Frontal cortex (tissue), 4 donors: ENCODE measurements around the gene CAPZB. TPM values are rescaled to one million over a fixed set of nuclear protein-coding genes. Genes with fewer than 3 reads are reported as not detected.

Source experiments
- DNase-seq, 2 donors: peaks; one replicate each; pipeline ENCODE4 v3.0.0; 2012; ENCODE audit warnings: low spot score in 2 of 2
- FAIRE-seq: peaks from 2 replicates; lab custom pipeline; 2012; peaks lifted over from hg19 to GRCh38; lab: Jason Lieb, UNC
- total RNA-seq: library from RNA; depleted of rRNA; stranded (reverse); fragments of >200 nt; gene quantifications from one replicate; pipeline ENCODE4 v1.2.3, GENCODE V29; 2014
- donor health status: control.
- donor health status: control.
- donor health status: control.

CAPZB gene
- total RNA-seq, 1 donor from 2014 or later, result 47.7 TPM

- FAIRE-seq (no peak), DNase-seq (no peak)
Observed at GRCh38 chr1:19397217-19397945, 88.0 kb downstream of the CAPZB start.

- FAIRE-seq, result no peak
Observed at GRCh38 chr1:19396280-19396679, 89.1 kb downstream of the CAPZB start.

GRCh38 chr1:19395678-19396192 is 89.6 kb downstream of the CAPZB start:
- FAIRE-seq (no peak), DNase-seq (no peak)

More at GRCh38 chr1:19396280-19396679, 89.1 kb downstream of the CAPZB start:
- DNase-seq, result no peak

- FAIRE-seq (no peak), DNase-seq (no peak)
Observed at GRCh38 chr1:19393046-19393445, 92.3 kb downstream of the CAPZB start.

GRCh38 chr1:19392221-19392620 is 93.1 kb downstream of the CAPZB start:
- FAIRE-seq (no peak), DNase-seq (no peak)

GRCh38 chr1:19391596-19391981 is 93.8 kb downstream of the CAPZB start:
- FAIRE-seq (no peak), DNase-seq (no peak)

- FAIRE-seq (no peak), DNase-seq (peak; percentile 53 to 74)
Observed at GRCh38 chr1:19390901-19391595, 94.3 kb downstream of the CAPZB start.

GRCh38 chr1:19390166-19390850 is 95.0 kb downstream of the CAPZB start:
- no peak for FAIRE-seq
- DNase-seq, result no peak

- DNase-seq (no peak), FAIRE-seq (no peak)
Observed at GRCh38 chr1:19388980-19389379, 96.4 kb downstream of the CAPZB start.

GRCh38 chr1:19387045-19387467 is 98.3 kb downstream of the CAPZB start:
- FAIRE-seq, result no peak

GRCh38 chr1:19385869-19386591 is 99.3 kb downstream of the CAPZB start:
- FAIRE-seq, result no peak
- DNase-seq, result no peak

More at GRCh38 chr1:19387045-19387467, 98.3 kb downstream of the CAPZB start:
- DNase-seq, result no peak

GRCh38 chr1:19385221-19385620 is 100.1 kb downstream of the CAPZB start:
- no peak for FAIRE-seq
- no peak for DNase-seq

GRCh38 chr1:19384772-19385187 is 100.6 kb downstream of the CAPZB start:
- FAIRE-seq (no peak), DNase-seq (no peak)

- FAIRE-seq (no peak), DNase-seq (no peak)
Observed at GRCh38 chr1:19384113-19384512, 101.2 kb downstream of the CAPZB start.

GRCh38 chr1:19382222-19382621 is 103.1 kb downstream of the CAPZB start:
- FAIRE-seq (no peak), DNase-seq (no peak)

GRCh38 chr1:19381261-19381660 is 104.1 kb downstream of the CAPZB start:
- DNase-seq, result no peak
- FAIRE-seq, result no peak

- no peak for DNase-seq
- FAIRE-seq, result no peak
Observed at GRCh38 chr1:19377812-19378718, 107.3 kb downstream of the CAPZB start.

GRCh38 chr1:19376428-19377372 is 108.6 kb downstream of the CAPZB start:
- DNase-seq, result no peak
- no peak for FAIRE-seq
